Measurements from ENCODE around the gene AASS.

- TF ChIP-seq CTCF (conservative IDR thresholded peaks at IDR 0.05) (no peak), ZFX (IDR thresholded peaks at IDR 0.05) (no peak)
Measured at GRCh38 chr7:122063146-122063545, 80.9 kb downstream of the AASS start.

Measured in C4-2B (cell line).